ENCODE data around the gene SHLD1.

DNA sequence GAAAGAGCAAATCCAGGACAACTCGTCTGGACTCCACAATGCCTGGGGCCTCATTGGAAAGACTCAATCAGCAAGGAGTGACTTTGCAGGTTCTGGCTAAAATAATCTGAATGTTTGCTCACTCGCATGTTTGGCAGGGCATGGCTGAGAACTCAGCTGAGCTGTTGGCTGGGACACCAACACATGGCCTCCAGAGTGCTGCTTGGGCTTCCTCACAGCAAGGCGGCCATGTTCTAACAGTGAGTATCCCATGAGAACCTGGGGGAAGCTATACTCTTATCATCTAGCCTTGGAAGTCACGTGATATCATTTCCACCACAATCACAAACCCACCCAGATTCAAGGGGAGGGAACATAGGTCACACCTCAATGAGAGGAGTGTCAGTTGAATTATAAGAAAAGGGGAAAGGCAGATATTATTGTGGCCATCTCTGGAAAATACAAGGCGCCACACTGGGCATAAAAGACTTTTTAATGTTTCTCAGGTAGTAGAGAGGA is 23.1 kb upstream of the SHLD1 start:
- TF ChIP-seq, protein P1, sequence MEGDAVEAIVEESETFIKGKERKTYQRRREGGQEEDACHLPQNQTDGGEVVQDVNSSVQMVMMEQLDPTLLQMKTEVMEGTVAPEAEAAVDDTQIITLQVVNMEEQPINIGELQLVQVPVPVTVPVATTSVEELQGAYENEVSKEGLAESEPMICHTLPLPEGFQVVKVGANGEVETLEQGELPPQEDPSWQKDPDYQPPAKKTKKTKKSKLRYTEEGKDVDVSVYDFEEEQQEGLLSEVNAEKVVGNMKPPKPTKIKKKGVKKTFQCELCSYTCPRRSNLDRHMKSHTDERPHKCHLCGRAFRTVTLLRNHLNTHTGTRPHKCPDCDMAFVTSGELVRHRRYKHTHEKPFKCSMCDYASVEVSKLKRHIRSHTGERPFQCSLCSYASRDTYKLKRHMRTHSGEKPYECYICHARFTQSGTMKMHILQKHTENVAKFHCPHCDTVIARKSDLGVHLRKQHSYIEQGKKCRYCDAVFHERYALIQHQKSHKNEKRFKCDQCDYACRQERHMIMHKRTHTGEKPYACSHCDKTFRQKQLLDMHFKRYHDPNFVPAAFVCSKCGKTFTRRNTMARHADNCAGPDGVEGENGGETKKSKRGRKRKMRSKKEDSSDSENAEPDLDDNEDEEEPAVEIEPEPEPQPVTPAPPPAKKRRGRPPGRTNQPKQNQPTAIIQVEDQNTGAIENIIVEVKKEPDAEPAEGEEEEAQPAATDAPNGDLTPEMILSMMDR (conservative IDR thresholded peaks at IDR 0.05; ENCODE audit: low read depth in 2 of 2) = no peak
- no peak for TF ChIP-seq JUNB (IDR thresholded peaks at IDR 0.05; ENCODE audit: unreplicated experiment)
- TF ChIP-seq POLR2AphosphoS5 (IDR thresholded peaks at IDR 0.05; ENCODE audit: low read depth) = no peak
- TF ChIP-seq EZH2 (IDR thresholded peaks at IDR 0.05; ENCODE audit: low read depth, unreplicated experiment) = no peak
- TF ChIP-seq EZH2phosphoT487 (IDR thresholded peaks at IDR 0.05; ENCODE audit: unreplicated experiment) = no peak
